Keratinocyte (primary cell): ENCODE results near the gene OASL. TPM values are rescaled to one million over a fixed set of nuclear protein-coding genes. Genes with fewer than 3 reads are reported as not detected.

ENCODE experiments used
- DNase-seq: peaks from one replicate; pipeline ENCODE4 v3.0.0-alpha.2; 2011; ENCODE audit warnings: low read depth, missing footprints, low spot score
- FAIRE-seq: peaks from 2 replicates; lab custom pipeline; 2011; peaks lifted over from hg19 to GRCh38; lab: Jason Lieb, UNC
- H2AFZ ChIP-seq: 2 replicates; pipeline ENCODE4 v1.6.0; 2012; ENCODE audit warnings: low read length, control low read depth, inconsistent platforms; ENCODE audit not compliant: control insufficient read depth
- H3K27ac ChIP-seq: 2 replicates; pipeline ENCODE4 v1.5.1; 2011; ENCODE audit warnings: low read length; ENCODE audit not compliant: control insufficient read depth, insufficient read depth
- H3K27me3 ChIP-seq: 3 replicates; pipeline ENCODE4 v1.6.0; 2011; ENCODE audit warnings: low read length; ENCODE audit not compliant: control insufficient read depth, insufficient read depth; ENCODE audit errors: extremely low read depth
- H3K36me3 ChIP-seq, 2 experiments: 2 replicates in 1 of 2; 3 replicates in 1 of 2; pipeline ENCODE4 v1.5.1; 2011; ENCODE audit warnings: low read length in 2 of 2, mild to moderate bottlenecking in 1 of 2; ENCODE audit not compliant: control insufficient read depth in 2 of 2, insufficient read depth in 2 of 2; ENCODE audit errors: extremely low read depth in 1 of 2
- H3K4me1 ChIP-seq: 3 replicates; pipeline ENCODE4 v1.5.1; 2011; ENCODE audit warnings: low read length; ENCODE audit not compliant: control insufficient read depth, insufficient read depth; ENCODE audit errors: extremely low read depth
- H3K4me2 ChIP-seq: 3 replicates; pipeline ENCODE4 v1.6.0; 2011; ENCODE audit warnings: low read depth, low read length; ENCODE audit not compliant: control insufficient read depth, insufficient read depth; ENCODE audit errors: extremely low read depth
- H3K4me3 ChIP-seq, 3 experiments: fragments of 200-600 bp in 1 of 3; sonication (generic) in 1 of 3; 2 replicates in 2 of 3; 3 replicates in 1 of 3; pipeline ENCODE4 v1.5.1; 2011 to 2016; ENCODE audit warnings: low read length in 3 of 3, mild to moderate bottlenecking in 3 of 3, control low read depth in 2 of 3, inconsistent platforms in 1 of 3, low read depth in 1 of 3, mixed read lengths in 1 of 3, mixed run types in 1 of 3, moderate library complexity in 1 of 3; ENCODE audit not compliant: control insufficient read depth in 2 of 3, insufficient read depth in 2 of 3; ENCODE audit errors: extremely low read depth in 1 of 3
- H3K79me2 ChIP-seq: 2 replicates; pipeline ENCODE4 v1.6.0; 2012; ENCODE audit warnings: low read length; ENCODE audit not compliant: control insufficient read depth, insufficient read depth
- H3K9ac ChIP-seq: 3 replicates; pipeline ENCODE4 v1.6.0; 2011; ENCODE audit warnings: low read length; ENCODE audit not compliant: control insufficient read depth, insufficient read depth; ENCODE audit errors: extremely low read depth
- H3K9me1 ChIP-seq: 3 replicates; pipeline ENCODE4 v1.6.0; 2011; ENCODE audit warnings: low read length; ENCODE audit not compliant: control insufficient read depth, insufficient read depth; ENCODE audit errors: extremely low read depth
- H3K9me3 ChIP-seq: 2 replicates; pipeline ENCODE4 v1.5.1; 2012; ENCODE audit warnings: low read depth, low read length; ENCODE audit not compliant: control insufficient read depth
- H4K20me1 ChIP-seq: 3 replicates; pipeline ENCODE4 v1.6.0; 2011; ENCODE audit warnings: low read length; ENCODE audit not compliant: control insufficient read depth, insufficient read depth; ENCODE audit errors: extremely low read depth
- EZH2 ChIP-seq: IDR thresholded peaks from one replicate; pipeline ENCODE4 v1.6.1; 2012; ENCODE audit warnings: inconsistent platforms, mild to moderate bottlenecking, low read length, moderate library complexity
- dilution Hi-C: fragments of 300-500 bp; cut with MboI; formaldehyde crosslinking; loops from one replicate; pipeline ENCODE4 v1.7.0; 2020; ENCODE audit warnings: low sequenced_read_pairs; ENCODE audit not compliant: extremely low pct_ligation_motif_present
- polyA plus RNA-seq, 5 experiments: library from polyadenylated mRNA; depleted of rRNA in 3 of 5; stranded (reverse) in 3 of 5; stranded (forward) in 1 of 5; unstranded in 1 of 5; fragments of >200 nt; gene quantifications; 1 replicate in 1 of 5; 2 replicates in 3 of 5; 3 replicates in 1 of 5; pipeline versions ENCODE4 v1.2.1 to v1.2.3, GENCODE V29; 2011 to 2012; ENCODE audit warnings: missing spikeins in 2 of 5, low read depth in 1 of 5, low replicate concordance in 1 of 5
- TF ChIP-seq, protein P1 (sequence below), 3 experiments: IDR thresholded peaks in 1 of 3; conservative IDR thresholded peaks in 1 of 3; optimal IDR thresholded peaks in 1 of 3; 2 replicates in 2 of 3; 3 replicates in 1 of 3; pipeline versions ENCODE3 to v1.5.1; 2011; ENCODE audit warnings: low read length in 3 of 3, mild to moderate bottlenecking in 3 of 3, moderate library complexity in 2 of 3, control low read depth in 1 of 3, inconsistent platforms in 1 of 3; ENCODE audit not compliant: insufficient read depth in 2 of 3; ENCODE audit errors: extremely low read depth in 1 of 3

OASL gene
- polyA plus RNA-seq, 1 donor (not counting 4 experiments of a cell fraction or from before 2014, with no cell fraction given) = 3.6 TPM

DNA sequence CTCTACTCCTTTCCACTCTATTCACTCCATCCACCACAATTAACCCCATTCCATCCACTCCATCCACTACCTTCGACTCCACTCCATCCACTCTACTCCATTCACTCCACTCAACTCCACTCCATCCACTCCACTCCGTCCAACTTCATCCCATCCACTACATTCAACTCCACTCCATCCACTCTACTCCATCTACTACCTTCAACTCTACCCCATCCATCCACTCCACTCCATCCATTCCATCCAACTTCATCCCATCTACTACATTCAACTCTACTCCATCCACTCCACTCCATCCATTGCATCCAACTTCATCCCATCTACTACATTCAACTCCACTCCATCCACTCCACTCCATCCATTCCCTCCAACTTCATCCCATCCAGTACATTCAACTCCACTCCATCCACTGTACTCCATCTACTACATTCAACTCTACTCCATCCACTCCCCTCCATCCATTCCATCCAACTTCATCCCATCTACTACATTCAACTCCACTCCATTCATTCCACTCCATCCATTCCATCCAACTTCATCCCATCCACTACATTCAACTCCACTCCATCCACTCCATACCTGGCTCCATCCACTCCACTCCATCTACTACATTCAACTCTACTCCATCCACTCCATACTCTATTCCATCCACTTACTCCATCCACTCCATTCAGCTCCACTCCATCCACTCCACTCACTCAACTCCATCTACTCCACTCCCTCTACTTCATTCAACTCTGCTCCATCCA, 44.3 kb downstream of the OASL start:
- Histone ChIP-seq H3K27me3 (peaks cover 7% of the 10 kb centered on the region), H4K20me1 (no peaks in the 10 kb centered on the region), H2AFZ (no peak overlapping the region), H3K36me3 (no peaks in the 10 kb centered on the region), H3K4me1 (no peaks in the 10 kb centered on the region), H3K27ac (no peak overlapping the region), H3K4me2 (no peak overlapping the region), H3K4me3 (no peak overlapping the region), H3K9ac (no peak overlapping the region), H3K9me1 (no peaks in the 10 kb centered on the region), H3K9me3 (no peaks in the 10 kb centered on the region), H3K79me2 (no peaks in the 10 kb centered on the region)
- TF ChIP-seq EZH2 = no peak
- TF ChIP-seq, protein P1, sequence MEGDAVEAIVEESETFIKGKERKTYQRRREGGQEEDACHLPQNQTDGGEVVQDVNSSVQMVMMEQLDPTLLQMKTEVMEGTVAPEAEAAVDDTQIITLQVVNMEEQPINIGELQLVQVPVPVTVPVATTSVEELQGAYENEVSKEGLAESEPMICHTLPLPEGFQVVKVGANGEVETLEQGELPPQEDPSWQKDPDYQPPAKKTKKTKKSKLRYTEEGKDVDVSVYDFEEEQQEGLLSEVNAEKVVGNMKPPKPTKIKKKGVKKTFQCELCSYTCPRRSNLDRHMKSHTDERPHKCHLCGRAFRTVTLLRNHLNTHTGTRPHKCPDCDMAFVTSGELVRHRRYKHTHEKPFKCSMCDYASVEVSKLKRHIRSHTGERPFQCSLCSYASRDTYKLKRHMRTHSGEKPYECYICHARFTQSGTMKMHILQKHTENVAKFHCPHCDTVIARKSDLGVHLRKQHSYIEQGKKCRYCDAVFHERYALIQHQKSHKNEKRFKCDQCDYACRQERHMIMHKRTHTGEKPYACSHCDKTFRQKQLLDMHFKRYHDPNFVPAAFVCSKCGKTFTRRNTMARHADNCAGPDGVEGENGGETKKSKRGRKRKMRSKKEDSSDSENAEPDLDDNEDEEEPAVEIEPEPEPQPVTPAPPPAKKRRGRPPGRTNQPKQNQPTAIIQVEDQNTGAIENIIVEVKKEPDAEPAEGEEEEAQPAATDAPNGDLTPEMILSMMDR (optimal IDR thresholded peaks at IDR 0.05 in 1 of 3, IDR thresholded peaks at IDR 0.05 in 1 of 3, conservative IDR thresholded peaks at IDR 0.05 in 1 of 3; ENCODE audit: extremely low read depth in 1 of 3, insufficient read depth in 2 of 3, low read length in 3 of 3) = no peak
- no peak for DNase-seq
- FAIRE-seq = no peak
- dilution Hi-C loops = no loop called here

DNA sequence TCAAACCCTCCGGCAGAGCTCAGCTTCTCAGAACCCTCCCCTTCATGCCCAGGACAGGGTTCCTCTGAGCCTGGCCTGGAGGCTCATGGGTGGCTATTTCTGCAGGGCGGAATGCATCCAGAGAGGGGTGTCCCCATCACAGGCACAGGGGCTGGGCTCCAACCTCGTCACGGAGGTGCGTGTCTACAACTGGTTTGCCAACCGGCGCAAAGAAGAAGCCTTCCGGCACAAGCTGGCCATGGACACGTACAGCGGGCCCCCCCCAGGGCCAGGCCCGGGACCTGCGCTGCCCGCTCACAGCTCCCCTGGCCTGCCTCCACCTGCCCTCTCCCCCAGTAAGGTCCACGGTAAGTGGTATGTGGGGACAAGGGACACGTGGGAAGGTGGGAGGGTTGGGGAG, 45.0 kb downstream of the OASL start:
- Histone ChIP-seq H3K9me3 (no peaks in the 10 kb centered on the region), H3K79me2 (no peaks in the 10 kb centered on the region), H3K9me1 (no peaks in the 10 kb centered on the region), H4K20me1 (no peaks in the 10 kb centered on the region), H3K27me3 (peaks cover 7% of the 10 kb centered on the region), H3K4me2 (no peak overlapping the region), H3K4me1 (no peaks in the 10 kb centered on the region), H2AFZ (no peak overlapping the region), H3K27ac (no peak overlapping the region), H3K9ac (no peak overlapping the region), H3K36me3 (no peaks in the 10 kb centered on the region), H3K4me3 (no peak overlapping the region)
- FAIRE-seq (no peak), DNase-seq (no peak)
- TF ChIP-seq EZH2 = no peak
- TF ChIP-seq, protein P1 (optimal IDR thresholded peaks at IDR 0.05 in 1 of 3, IDR thresholded peaks at IDR 0.05 in 1 of 3, conservative IDR thresholded peaks at IDR 0.05 in 1 of 3; ENCODE audit: extremely low read depth in 1 of 3, insufficient read depth in 2 of 3, low read length in 3 of 3) = no peak
- dilution Hi-C loops = no loop called here
